Stimulated activated CD8-positive, alpha-beta memory T cell treated with anti-CD3 and anti-CD28 coated beads, Interleukin-4, amount 100 ng/mL, for 4 hours (primary cell): ENCODE measurements around the gene VIPR2.
"Not testable (repeated sequence)": the region's sequence is repeated elsewhere in the genome, so short reads cannot be mapped to it uniquely, and the experiment has no call there.

Experiments used
- DNase-seq, 2 donors: peaks; one replicate each; pipeline ENCODE4 v3.0.0-alpha.2; 2020; ENCODE audit warnings: low read depth in 2 of 2, low spot score in 1 of 2

Gene VIPR2, protein sequence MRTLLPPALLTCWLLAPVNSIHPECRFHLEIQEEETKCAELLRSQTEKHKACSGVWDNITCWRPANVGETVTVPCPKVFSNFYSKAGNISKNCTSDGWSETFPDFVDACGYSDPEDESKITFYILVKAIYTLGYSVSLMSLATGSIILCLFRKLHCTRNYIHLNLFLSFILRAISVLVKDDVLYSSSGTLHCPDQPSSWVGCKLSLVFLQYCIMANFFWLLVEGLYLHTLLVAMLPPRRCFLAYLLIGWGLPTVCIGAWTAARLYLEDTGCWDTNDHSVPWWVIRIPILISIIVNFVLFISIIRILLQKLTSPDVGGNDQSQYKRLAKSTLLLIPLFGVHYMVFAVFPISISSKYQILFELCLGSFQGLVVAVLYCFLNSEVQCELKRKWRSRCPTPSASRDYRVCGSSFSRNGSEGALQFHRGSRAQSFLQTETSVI

DNA sequence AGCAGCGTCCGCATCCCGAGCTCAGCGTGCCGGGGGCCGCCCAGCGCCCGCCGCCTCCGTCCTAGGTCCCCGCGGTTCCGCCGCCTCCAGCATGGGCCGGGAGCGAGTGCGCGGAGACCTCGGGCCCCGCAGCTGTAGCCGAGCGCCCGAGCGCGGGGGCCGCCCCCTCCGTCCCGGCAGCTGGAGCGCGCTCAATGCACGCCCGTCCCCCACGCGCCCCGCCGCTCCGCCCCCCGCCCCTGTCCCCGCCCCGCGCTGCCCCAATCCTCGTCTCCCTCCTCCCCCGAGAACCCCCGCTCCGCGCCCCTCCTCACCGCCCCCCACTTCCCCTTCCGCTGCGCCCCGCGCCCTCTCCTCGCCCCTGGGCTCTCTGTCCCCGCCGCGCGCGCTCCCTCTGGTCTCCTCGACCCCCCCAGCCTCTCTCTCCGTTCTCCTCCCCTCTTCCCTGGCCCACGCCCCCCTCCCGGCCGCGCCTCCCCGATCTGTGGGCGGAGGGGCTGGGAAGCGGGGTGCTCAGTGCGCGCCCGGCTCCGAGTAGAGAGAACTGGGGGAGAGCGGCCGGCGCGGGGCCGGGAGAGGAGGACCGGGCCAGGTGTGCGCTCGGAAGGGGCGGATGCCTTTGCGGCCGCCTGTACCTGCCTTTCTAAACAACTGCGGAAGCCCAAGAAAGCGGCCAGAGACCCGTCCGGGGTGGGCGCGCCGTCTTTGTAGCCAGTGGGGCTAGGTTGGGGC lies at the start of gene VIPR2:
VIPR2 (minus strand) TSS at position 110 of the 732 bp plus-strand sequence; CDS start at position 14, 96 bp downstream.
- DNase-seq, result no peak

GRCh38 chr7:159193543-159194090 lies 49.0 kb upstream of the VIPR2 start:
- DNase-seq, result no peak

GRCh38 chr7:159192725-159193453 lies 48.2 kb upstream of the VIPR2 start:
- DNase-seq, result no peak

GRCh38 chr7:159192013-159192412 lies 47.3 kb upstream of the VIPR2 start:
- no peak for DNase-seq

GRCh38 chr7:159191236-159191635 lies 46.6 kb upstream of the VIPR2 start:
- no peak for DNase-seq

GRCh38 chr7:159188011-159188410 lies 43.3 kb upstream of the VIPR2 start:
- no peak for DNase-seq

- no peak for DNase-seq
These were observed 34.6 kb upstream of the VIPR2 start for GRCh38 chr7:159179241-159179640.

- DNase-seq, result no peak
These were observed 32.8 kb upstream of the VIPR2 start for GRCh38 chr7:159177284-159177953.

GRCh38 chr7:159175792-159176191 lies 31.1 kb upstream of the VIPR2 start:
- DNase-seq, result no peak

GRCh38 chr7:159175100-159175499 lies 30.4 kb upstream of the VIPR2 start:
- not testable (repeated sequence) for DNase-seq

DNA sequence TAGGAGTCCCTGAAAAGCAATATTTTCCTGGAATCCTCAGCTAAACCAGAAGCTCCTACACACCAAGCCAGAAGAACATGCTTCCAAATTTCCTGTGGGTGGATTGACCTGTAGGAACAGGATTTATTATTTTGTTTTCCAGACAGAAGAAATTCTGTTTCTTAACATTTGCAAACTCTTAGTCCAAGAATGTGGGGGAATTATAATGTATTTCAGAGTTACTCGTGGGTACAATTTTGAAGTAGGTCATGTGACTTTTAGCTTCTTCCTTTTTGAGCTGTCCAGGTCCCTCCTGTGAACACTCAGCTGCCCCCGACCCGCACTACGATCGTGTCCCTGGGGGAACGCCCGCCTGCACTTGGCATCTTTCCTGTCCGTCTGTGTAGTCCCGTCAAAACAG lies 27.7 kb upstream of the VIPR2 start:
- no peak for DNase-seq

- DNase-seq, result no peak
These were observed 24.7 kb upstream of the VIPR2 start for GRCh38 chr7:159169391-159169790.

GRCh38 chr7:159167139-159167538 lies 22.5 kb upstream of the VIPR2 start:
- DNase-seq, result no peak

GRCh38 chr7:159166530-159166929 lies 21.9 kb upstream of the VIPR2 start:
- DNase-seq, result no peak

DNA sequence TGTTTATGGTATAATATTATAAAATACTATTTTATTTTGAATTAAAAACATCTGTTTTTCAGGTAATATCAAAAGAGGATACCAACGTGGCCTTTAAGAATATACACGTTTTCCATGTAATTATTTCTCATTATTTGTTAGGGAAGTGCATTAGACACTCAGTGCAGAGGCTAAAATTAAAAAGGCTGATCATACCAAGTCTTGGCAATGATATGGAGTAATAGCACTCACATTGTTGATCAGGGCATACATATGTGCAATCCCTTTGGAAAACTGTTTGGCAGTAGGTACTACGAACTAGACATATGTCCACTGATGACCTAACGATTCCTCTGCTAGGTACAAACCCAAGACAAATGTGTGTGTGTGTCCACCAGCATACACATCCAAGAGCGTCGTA lies 20.7 kb upstream of the VIPR2 start:
- DNase-seq, result no peak

- DNase-seq, result not testable (repeated sequence)
These were observed 19.1 kb upstream of the VIPR2 start for GRCh38 chr7:159163703-159164301.

DNA sequence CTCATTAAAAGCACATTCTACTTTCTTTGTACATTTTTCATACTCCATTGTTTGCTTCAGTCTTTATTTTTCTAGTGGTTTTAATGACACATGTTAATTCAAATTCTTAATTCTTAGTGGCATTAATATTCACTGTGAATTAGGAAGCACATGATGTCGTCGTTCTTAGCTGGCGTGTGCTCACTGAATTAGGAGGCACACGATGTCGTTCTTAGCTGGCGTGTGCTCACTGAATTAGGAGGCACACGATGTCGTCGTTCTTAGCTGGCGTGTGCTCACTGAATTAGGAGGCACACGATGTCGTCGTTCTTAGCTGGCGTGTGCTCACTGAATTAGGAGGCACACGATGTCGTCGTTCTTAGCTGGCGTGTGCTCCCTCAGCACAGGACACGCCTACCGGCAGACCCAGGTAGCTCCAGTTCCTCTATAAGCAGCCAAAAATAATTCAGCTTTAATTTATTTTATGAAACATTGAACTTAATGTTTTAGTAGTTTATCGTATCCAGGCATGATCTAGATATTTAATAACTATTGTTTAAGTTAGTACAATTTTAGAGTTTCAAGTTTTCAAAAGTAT lies 17.5 kb upstream of the VIPR2 start:
- not testable (repeated sequence) for DNase-seq

- no peak for DNase-seq
These were observed 15.8 kb upstream of the VIPR2 start for GRCh38 chr7:159160450-159160849.

DNA sequence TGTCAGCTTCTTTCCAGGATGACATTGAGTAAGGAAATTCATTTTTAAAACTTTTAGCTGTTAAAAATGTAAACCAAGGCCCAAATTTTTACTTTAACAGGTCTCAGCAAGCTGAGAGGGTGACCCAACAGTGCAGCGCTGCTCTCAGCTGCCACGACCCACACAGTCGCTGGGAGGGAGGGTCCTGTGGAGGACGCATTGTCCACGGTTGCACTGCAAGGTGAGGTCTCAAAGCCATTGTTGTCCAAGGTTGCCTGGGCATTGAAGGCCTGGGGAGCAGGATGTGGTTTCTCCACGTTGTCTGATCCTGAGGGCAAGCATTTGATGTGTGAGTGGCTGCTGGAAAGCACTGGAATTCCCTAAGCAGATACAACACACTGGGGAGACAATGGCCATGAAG lies 15.1 kb upstream of the VIPR2 start:
- no peak for DNase-seq

DNA sequence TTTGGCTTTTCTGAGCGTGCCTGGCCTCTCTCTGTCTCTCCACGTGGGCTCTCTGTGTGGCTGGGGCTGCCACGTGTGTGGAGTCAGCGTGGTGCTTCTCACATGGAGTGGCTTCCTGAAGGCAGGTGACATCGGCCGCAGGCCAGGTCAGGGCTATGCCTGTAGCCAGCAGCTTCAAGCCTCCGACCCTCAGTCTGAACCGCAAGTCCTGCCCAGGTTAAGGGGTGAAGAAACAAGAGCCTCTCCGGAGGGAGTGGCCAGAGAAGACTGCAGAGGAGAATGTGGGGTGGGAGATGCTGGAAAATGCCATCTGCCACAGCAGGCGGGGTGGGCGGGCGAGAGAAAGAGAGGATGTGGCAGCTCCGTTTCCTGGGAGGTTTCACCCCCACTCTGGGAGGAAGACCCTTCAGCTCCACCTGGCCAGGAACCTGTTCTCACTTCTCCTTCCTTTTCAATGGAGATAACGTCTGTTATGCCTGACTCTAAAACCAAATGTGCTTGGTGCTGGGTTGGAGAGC lies 14.3 kb upstream of the VIPR2 start:
- no peak for DNase-seq
